Liver (tissue), 9 donors: ENCODE measurements around the gene CDCP2. TPM values are rescaled to one million over a fixed set of nuclear protein-coding genes. Genes with fewer than 3 reads are reported as not detected.

Source experiments
- DNase-seq: peaks from one replicate; pipeline ENCODE4 v3.0.0-alpha.2; 2017; ENCODE audit warnings: low spot score
- H3K27ac ChIP-seq, 2 donors: one replicate each; pipeline ENCODE4 v1.7.0; 2013; ENCODE audit warnings: inconsistent platforms in 2 of 2, low read length in 2 of 2, control low read depth in 1 of 2, low read depth in 1 of 2, mild to moderate bottlenecking in 1 of 2
- H3K27me3 ChIP-seq, 4 donors: one replicate each; pipeline versions ENCODE4 v1.6.1 to v1.7.0; 2013; ENCODE audit warnings: low read length in 3 of 4, inconsistent platforms in 1 of 4, mild to moderate bottlenecking in 1 of 4, moderate library complexity in 1 of 4; ENCODE audit not compliant: control insufficient read depth in 4 of 4, insufficient read depth in 4 of 4
- H3K36me3 ChIP-seq, 4 donors: one replicate each; pipeline versions ENCODE4 v1.6.1 to v1.7.0; 2013; ENCODE audit warnings: low read length in 3 of 4, mild to moderate bottlenecking in 3 of 4, low read depth in 1 of 4, moderate library complexity in 1 of 4; ENCODE audit not compliant: control insufficient read depth in 4 of 4, insufficient read depth in 3 of 4
- H3K4me1 ChIP-seq, 4 donors: one replicate each; pipeline versions ENCODE4 v1.6.1 to v1.7.0; 2013; ENCODE audit warnings: low read length in 3 of 4, mild to moderate bottlenecking in 3 of 4, moderate library complexity in 1 of 4; ENCODE audit not compliant: control insufficient read depth in 4 of 4, insufficient read depth in 4 of 4
- H3K4me3 ChIP-seq, 3 donors: one replicate each; pipeline versions ENCODE4 v1.6.1 to v1.7.0; 2013; ENCODE audit warnings: low read length in 3 of 3, control low read depth in 1 of 3, low read depth in 1 of 3, mild to moderate bottlenecking in 1 of 3
- H3K9ac ChIP-seq, 2 donors: one replicate each; pipeline ENCODE4 v1.7.0; 2013; ENCODE audit warnings: low read length in 2 of 2, mild to moderate bottlenecking in 2 of 2, moderate library complexity in 2 of 2, control low read depth in 1 of 2, low read depth in 1 of 2
- H3K9me3 ChIP-seq, 4 donors: one replicate each; pipeline versions ENCODE4 v1.6.1 to v1.7.0; 2013; ENCODE audit warnings: low read length in 3 of 4; ENCODE audit not compliant: control insufficient read depth in 4 of 4
- ATF3 ChIP-seq: IDR thresholded peaks from 2 replicates; pipeline ENCODE4 v1.6.1; 2016; ENCODE audit warnings: antibody characterized with exemption
- CTCF ChIP-seq: fragments of 150-350 bp; IDR thresholded peaks from 2 replicates; pipeline ENCODE4 v1.5.1; 2017; ENCODE audit warnings: improper control_type of control experiment, low read depth, low read length; ENCODE audit not compliant: missing input control
- EGR1 ChIP-seq, 2 donors: IDR thresholded peaks; 2 replicates each; pipeline ENCODE4 v1.6.1; 2016 to 2018; ENCODE audit warnings: antibody characterized with exemption in 2 of 2, low read depth in 2 of 2
- FOXA1 ChIP-seq: IDR thresholded peaks from 2 replicates; pipeline ENCODE4 v1.6.1; 2016; ENCODE audit warnings: antibody characterized with exemption
- FOXA2 ChIP-seq: IDR thresholded peaks from 2 replicates; pipeline ENCODE4 v1.6.1; 2016; ENCODE audit warnings: antibody characterized with exemption
- GABPA ChIP-seq, 2 donors: IDR thresholded peaks in 1 of 2; conservative IDR thresholded peaks in 1 of 2; 2 replicates each; pipeline ENCODE4 v1.6.1; 2016; ENCODE audit warnings: antibody characterized with exemption in 2 of 2, mild to moderate bottlenecking in 1 of 2, moderate library complexity in 1 of 2
- HNF4A ChIP-seq, 2 donors: conservative IDR thresholded peaks; 2 replicates each; pipeline ENCODE4 v1.6.1; 2016; ENCODE audit warnings: antibody characterized with exemption in 2 of 2, mild to moderate bottlenecking in 2 of 2
- HNF4G ChIP-seq: IDR thresholded peaks from 2 replicates; pipeline ENCODE4 v1.6.1; 2016; ENCODE audit warnings: antibody characterized with exemption
- MAX ChIP-seq: IDR thresholded peaks from 2 replicates; pipeline ENCODE4 v1.6.1; 2016; ENCODE audit warnings: antibody characterized with exemption
- NR2F2 ChIP-seq: IDR thresholded peaks from 2 replicates; pipeline ENCODE4 v1.6.1; 2016; ENCODE audit warnings: antibody characterized with exemption
- RAD21 ChIP-seq, 2 donors: IDR thresholded peaks; 2 replicates each; pipeline ENCODE4 v1.6.1; 2016; ENCODE audit warnings: antibody characterized with exemption in 2 of 2, mild to moderate bottlenecking in 2 of 2
- REST ChIP-seq: IDR thresholded peaks from 2 replicates; pipeline ENCODE4 v1.6.1; 2016; ENCODE audit warnings: antibody characterized with exemption, mild to moderate bottlenecking
- RXRA ChIP-seq, 2 donors: IDR thresholded peaks; 2 replicates each; pipeline ENCODE4 v1.6.1; 2017 to 2018; ENCODE audit warnings: antibody characterized with exemption in 2 of 2, mild to moderate bottlenecking in 1 of 2
- SP1 ChIP-seq: IDR thresholded peaks from 2 replicates; pipeline ENCODE4 v1.6.1; 2018; ENCODE audit warnings: antibody characterized with exemption, mild to moderate bottlenecking
- TAF1 ChIP-seq: conservative IDR thresholded peaks from 2 replicates; pipeline ENCODE4 v1.6.1; 2016; ENCODE audit warnings: antibody characterized with exemption, mild to moderate bottlenecking
- YY1 ChIP-seq: IDR thresholded peaks from 2 replicates; pipeline ENCODE4 v1.6.1; 2016; ENCODE audit warnings: antibody characterized with exemption, mild to moderate bottlenecking
- ZBTB33 ChIP-seq: IDR thresholded peaks from 2 replicates; pipeline ENCODE4 v1.6.1; 2016; ENCODE audit warnings: antibody characterized with exemption
- whole genome bisulfite sequencing: extraction: QIAGEN DNeasy Blood & Tissue Kit; methylation state at CpG from one replicate; pipeline ENCODE4 v1.1.7; 2013; 5-methylcytosine and 5-hydroxymethylcytosine counted together
- polyA plus RNA-seq, 2 donors: library from polyadenylated mRNA; stranded (reverse) in 1 of 2; unstranded in 1 of 2; fragments of 200-250 nt in 1 of 2; fragments of >200 nt in 1 of 2; fragmentation: Nextera tagmentation in 1 of 2; extraction: Ambion mirVana in 1 of 2; gene quantifications; one replicate each; pipeline versions ENCODE4 v1.2.1 to v1.2.3, GENCODE V29; 2013 to 2015
- total RNA-seq, 2 donors: library from RNA; depleted of rRNA; stranded (reverse); fragments of >200 nt; gene quantifications; one replicate each; pipeline ENCODE4 v1.2.3, GENCODE V29; 2014
- donor health status: healthy.
- donor health status: healthy.
- donor health status: healthy.
- donor health status: healthy.
- donor health status: healthy.

CDCP2 gene
- total and polyA plus RNA-seq, 4 donors: under 0.01 TPM; not detected in 3

GRCh38 chr1:54121482-54122134, 31.2 kb downstream of the CDCP2 start:
- no peak overlapping the region for H3K9ac ChIP-seq
- WGBS: 10% methylated on average over 36 of the region's 36 CpGs
- DNase-seq: peak; percentile 77
- H3K27ac ChIP-seq: no peak overlapping the region
- H3K9me3 ChIP-seq: no peaks in the 10 kb centered on the region
- no peak overlapping the region for H3K4me3 ChIP-seq
- H3K27me3 ChIP-seq: no peaks in the 10 kb centered on the region
- H3K4me1 ChIP-seq: peaks cover 3 to 11% (median 5%) of the 10 kb centered on the region in 4 donors
- TF ChIP-seq RAD21 (IDR thresholded peaks at IDR 0.05): peak; percentile 77 to 91
- no peak for TF ChIP-seq ATF3
- no peak for TF ChIP-seq RXRA (IDR thresholded peaks at IDR 0.05)
- TF ChIP-seq FOXA2: no peak
- TF ChIP-seq REST: no peak
- TF ChIP-seq HNF4A (conservative IDR thresholded peaks at IDR 0.05): no peak
- no peak for TF ChIP-seq NR2F2
- TF ChIP-seq FOXA1: no peak
- TF ChIP-seq YY1: no peak
- no peak for TF ChIP-seq ZBTB33
- no peak for TF ChIP-seq HNF4G
- TF ChIP-seq SP1: no peak
- peak; percentile 60 for TF ChIP-seq CTCF
- no peak for TF ChIP-seq GABPA (IDR thresholded peaks at IDR 0.05 in 1 of 2, conservative IDR thresholded peaks at IDR 0.05 in 1 of 2)
- TF ChIP-seq EGR1 (IDR thresholded peaks at IDR 0.05; ENCODE audit: low read depth in 2 of 2): no peak
- TF ChIP-seq MAX: no peak
- TF ChIP-seq TAF1: no peak
- H3K36me3 ChIP-seq: no peaks in the 10 kb centered on the region
